Measurements from ENCODE around the gene TBX4.

DNA sequence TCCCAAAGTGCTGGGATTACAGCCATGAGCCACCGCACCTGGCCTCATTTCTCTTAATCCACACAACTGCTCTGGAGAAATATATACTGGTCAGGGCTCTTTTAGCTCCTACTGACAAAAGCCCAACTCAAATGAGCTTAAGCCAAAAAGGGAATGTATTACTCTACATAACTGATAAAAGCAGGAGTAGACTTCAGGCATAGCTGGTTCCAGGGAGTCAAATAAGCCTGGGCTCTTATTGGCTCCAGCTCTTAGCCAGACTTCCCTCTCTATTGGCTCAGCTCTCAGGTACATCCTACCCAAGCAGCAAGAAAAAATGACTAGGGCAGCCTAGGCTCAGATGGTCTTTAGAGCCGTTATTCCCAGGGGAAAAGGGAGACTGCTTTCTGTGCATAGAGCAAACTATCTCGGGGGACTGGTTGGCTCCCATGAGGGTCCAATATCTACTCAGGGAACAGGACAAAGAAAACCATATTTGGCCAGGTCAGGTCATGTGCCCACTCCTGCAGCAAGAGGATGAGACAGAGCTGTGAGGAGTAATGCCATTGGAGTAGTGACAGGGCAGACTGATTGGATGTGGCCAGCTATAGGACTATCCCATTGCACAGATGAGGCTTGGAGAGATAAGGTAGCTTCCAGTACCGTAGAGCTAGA, 31.4 kb upstream of the TBX4 start:
- TF ChIP-seq POLR2A (IDR thresholded peaks at IDR 0.05; ENCODE audit: low read depth, low read length) (no peak), TAF1 (IDR thresholded peaks at IDR 0.05; ENCODE audit: borderline replicate concordance, low read depth, low read length) (no peak), POLR2AphosphoS5 (IDR thresholded peaks at IDR 0.05; ENCODE audit: low read depth, low read length) (no peak)
